DND-41 (cell line): ENCODE data around the gene CDC123.

Experiments
- ATAC-seq: fragments of 200-7000 bp; cut with Tn5 transposase; 3 replicates; pipeline ENCODE4 v1.9.1; 2021; ENCODE audit warnings: low read depth; ENCODE audit not compliant: insufficient read depth
- DNase-seq: peaks from one replicate; pipeline ENCODE4 v3.0.0-alpha.2; 2020
- H2AFZ ChIP-seq: 2 replicates; pipeline ENCODE4 v1.6.0; 2012; ENCODE audit warnings: low read depth, low read length
- H3K27ac ChIP-seq: 2 replicates; pipeline ENCODE4 v1.5.1; 2012; ENCODE audit warnings: low read length, inconsistent platforms
- H3K27me3 ChIP-seq: fragments of 200-600 bp; sonication (generic); 2 replicates; pipeline ENCODE4 v1.6.0; 2012; ENCODE audit warnings: low read length, mild to moderate bottlenecking, inconsistent platforms; ENCODE audit not compliant: insufficient read depth, poor library complexity
- H3K36me3 ChIP-seq: 2 replicates; pipeline ENCODE4 v1.5.1; 2012; ENCODE audit warnings: low read length, inconsistent platforms; ENCODE audit not compliant: insufficient read depth
- H3K4me1 ChIP-seq: 2 replicates; pipeline ENCODE4 v1.5.1; 2012; ENCODE audit warnings: mild to moderate bottlenecking, low read length; ENCODE audit not compliant: insufficient read depth
- H3K4me2 ChIP-seq: 2 replicates; pipeline ENCODE4 v1.6.0; 2012; ENCODE audit warnings: mild to moderate bottlenecking, moderate library complexity, low read length, inconsistent platforms; ENCODE audit not compliant: insufficient read depth
- H3K4me3 ChIP-seq, 2 experiments: fragments of 200-600 bp in 1 of 2; shearing (Covaris generic) in 1 of 2; 2 replicates each; pipeline ENCODE4 v1.5.1; 2012 to 2016; ENCODE audit warnings: inconsistent platforms in 2 of 2, low read length in 2 of 2, mild to moderate bottlenecking in 2 of 2, low read depth in 1 of 2, moderate library complexity in 1 of 2
- H3K79me2 ChIP-seq: 2 replicates; pipeline ENCODE4 v1.6.0; 2012; ENCODE audit warnings: low read length, inconsistent platforms; ENCODE audit not compliant: insufficient read depth
- H3K9ac ChIP-seq: 2 replicates; pipeline ENCODE4 v1.6.0; 2012; ENCODE audit warnings: low read depth, mild to moderate bottlenecking, inconsistent platforms, low read length, moderate library complexity
- H3K9me3 ChIP-seq: 2 replicates; pipeline ENCODE4 v1.5.1; 2012; ENCODE audit warnings: low read length, moderate library complexity, mild to moderate bottlenecking, inconsistent platforms; ENCODE audit not compliant: insufficient read depth, severe bottlenecking
- H4K20me1 ChIP-seq: 2 replicates; pipeline ENCODE4 v1.6.0; 2012; ENCODE audit warnings: low read length; ENCODE audit not compliant: insufficient read depth
- CTCF ChIP-seq: IDR thresholded peaks from 2 replicates; pipeline ENCODE4 v1.5.1; 2012; ENCODE audit warnings: borderline replicate concordance, low read length, moderate library complexity, mild to moderate bottlenecking; ENCODE audit not compliant: poor library complexity, severe bottlenecking; ENCODE audit errors: extremely low read depth
- EZH2 ChIP-seq: IDR thresholded peaks from 3 replicates; pipeline ENCODE4 v1.6.1; 2012; ENCODE audit warnings: borderline replicate concordance, low read depth, mild to moderate bottlenecking, moderate library complexity, low read length, inconsistent platforms; ENCODE audit not compliant: severe bottlenecking

The CDC123 gene

GRCh38 chr10:12252882-12253546 is 57.0 kb downstream of the CDC123 start:
- DNase-seq (peak; percentile 41), ATAC-seq (peak; percentile 80)
- H3K27me3 ChIP-seq: no peaks in the 10 kb centered on the region
- no peak overlapping the region for H2AFZ ChIP-seq
- H3K36me3 ChIP-seq: peaks cover 25% of the 10 kb centered on the region
- no peak overlapping the region for H3K4me3 ChIP-seq
- H3K4me2 ChIP-seq: no peak overlapping the region
- no peaks in the 10 kb centered on the region for H3K9me3 ChIP-seq
- H4K20me1 ChIP-seq: no peaks in the 10 kb centered on the region
- no peaks in the 10 kb centered on the region for H3K79me2 ChIP-seq
- H3K4me1 ChIP-seq: no peaks in the 10 kb centered on the region
- TF ChIP-seq CTCF (peak; percentile 73), EZH2 (no peak)
- H3K9ac ChIP-seq: no peak overlapping the region
- no peak overlapping the region for H3K27ac ChIP-seq

- Histone ChIP-seq H3K36me3 (peaks cover 11% of the 10 kb centered on the region; the same call in 1 of the 2 replicates), H3K27ac (no peak overlapping the region), H3K9ac (no peak overlapping the region), H3K4me2 (no peak overlapping the region), H3K4me1 (no peaks in the 10 kb centered on the region), H3K27me3 (no peaks in the 10 kb centered on the region), H3K4me3 (no peak overlapping the region), H3K9me3 (no peaks in the 10 kb centered on the region), H4K20me1 (no peaks in the 10 kb centered on the region), H3K79me2 (no peaks in the 10 kb centered on the region), H2AFZ (no peak overlapping the region)
- ATAC-seq: no peak
- TF ChIP-seq CTCF (no peak), EZH2 (no peak)
- no peak for DNase-seq
Measured at GRCh38 chr10:12255048-12255447, 59.1 kb downstream of the CDC123 start.

GRCh38 chr10:12259988-12260387 is 64.0 kb downstream of the CDC123 start:
- Histone ChIP-seq H3K27me3 (no peaks in the 10 kb centered on the region), H3K9ac (no peak overlapping the region), H3K4me3 (no peak overlapping the region), H3K27ac (no peak overlapping the region), H4K20me1 (no peaks in the 10 kb centered on the region), H3K4me2 (no peak overlapping the region), H3K79me2 (no peaks in the 10 kb centered on the region), H3K4me1 (peaks cover 15% of the 10 kb centered on the region), H3K36me3 (no peaks in the 10 kb centered on the region), H3K9me3 (no peaks in the 10 kb centered on the region), H2AFZ (no peak overlapping the region)
- TF ChIP-seq EZH2: no peak
- no peak for TF ChIP-seq CTCF
- DNase-seq (no peak), ATAC-seq (no peak)
